ENCODE measurements around the gene IP6K3. TPM values are rescaled to one million over a fixed set of nuclear protein-coding genes. Genes with fewer than 3 reads are reported as not detected.

The IP6K3 gene
- total RNA-seq, 1 donor = 6.0 TPM

- TF ChIP-seq, protein P1, sequence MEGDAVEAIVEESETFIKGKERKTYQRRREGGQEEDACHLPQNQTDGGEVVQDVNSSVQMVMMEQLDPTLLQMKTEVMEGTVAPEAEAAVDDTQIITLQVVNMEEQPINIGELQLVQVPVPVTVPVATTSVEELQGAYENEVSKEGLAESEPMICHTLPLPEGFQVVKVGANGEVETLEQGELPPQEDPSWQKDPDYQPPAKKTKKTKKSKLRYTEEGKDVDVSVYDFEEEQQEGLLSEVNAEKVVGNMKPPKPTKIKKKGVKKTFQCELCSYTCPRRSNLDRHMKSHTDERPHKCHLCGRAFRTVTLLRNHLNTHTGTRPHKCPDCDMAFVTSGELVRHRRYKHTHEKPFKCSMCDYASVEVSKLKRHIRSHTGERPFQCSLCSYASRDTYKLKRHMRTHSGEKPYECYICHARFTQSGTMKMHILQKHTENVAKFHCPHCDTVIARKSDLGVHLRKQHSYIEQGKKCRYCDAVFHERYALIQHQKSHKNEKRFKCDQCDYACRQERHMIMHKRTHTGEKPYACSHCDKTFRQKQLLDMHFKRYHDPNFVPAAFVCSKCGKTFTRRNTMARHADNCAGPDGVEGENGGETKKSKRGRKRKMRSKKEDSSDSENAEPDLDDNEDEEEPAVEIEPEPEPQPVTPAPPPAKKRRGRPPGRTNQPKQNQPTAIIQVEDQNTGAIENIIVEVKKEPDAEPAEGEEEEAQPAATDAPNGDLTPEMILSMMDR (IDR thresholded peaks at IDR 0.05; ENCODE audit: insufficient read depth, low read depth, low read length) = no peak
- H3K4me3 ChIP-seq (ENCODE audit: low read depth, low read length) = no peak overlapping the region
- DNase-seq (ENCODE audit: low read depth) = no peak
These were observed 38.0 kb downstream of the IP6K3 start for GRCh38 chr6:33708516-33709204.

- TF ChIP-seq, protein P1 (IDR thresholded peaks at IDR 0.05; ENCODE audit: insufficient read depth, low read depth, low read length) = no peak
- H3K4me3 ChIP-seq (ENCODE audit: low read depth, low read length) = no peak overlapping the region
- no peak for DNase-seq (ENCODE audit: low read depth)
These were observed 38.9 kb downstream of the IP6K3 start for GRCh38 chr6:33707771-33708170.

GRCh38 chr6:33705955-33706725 lies 40.6 kb downstream of the IP6K3 start:
- TF ChIP-seq, protein P1 (IDR thresholded peaks at IDR 0.05; ENCODE audit: insufficient read depth, low read depth, low read length) = no peak
- DNase-seq (ENCODE audit: low read depth) = no peak

GRCh38 chr6:33705268-33705885 lies 41.3 kb downstream of the IP6K3 start:
- DNase-seq (ENCODE audit: low read depth) = peak; percentile 19
- H3K4me3 ChIP-seq (ENCODE audit: low read depth, low read length) = no peak overlapping the region
- TF ChIP-seq, protein P1 (IDR thresholded peaks at IDR 0.05; ENCODE audit: insufficient read depth, low read depth, low read length) = no peak

More at GRCh38 chr6:33705955-33706725, 40.6 kb downstream of the IP6K3 start:
- no peak overlapping the region for H3K4me3 ChIP-seq (ENCODE audit: low read depth, low read length)

DNA sequence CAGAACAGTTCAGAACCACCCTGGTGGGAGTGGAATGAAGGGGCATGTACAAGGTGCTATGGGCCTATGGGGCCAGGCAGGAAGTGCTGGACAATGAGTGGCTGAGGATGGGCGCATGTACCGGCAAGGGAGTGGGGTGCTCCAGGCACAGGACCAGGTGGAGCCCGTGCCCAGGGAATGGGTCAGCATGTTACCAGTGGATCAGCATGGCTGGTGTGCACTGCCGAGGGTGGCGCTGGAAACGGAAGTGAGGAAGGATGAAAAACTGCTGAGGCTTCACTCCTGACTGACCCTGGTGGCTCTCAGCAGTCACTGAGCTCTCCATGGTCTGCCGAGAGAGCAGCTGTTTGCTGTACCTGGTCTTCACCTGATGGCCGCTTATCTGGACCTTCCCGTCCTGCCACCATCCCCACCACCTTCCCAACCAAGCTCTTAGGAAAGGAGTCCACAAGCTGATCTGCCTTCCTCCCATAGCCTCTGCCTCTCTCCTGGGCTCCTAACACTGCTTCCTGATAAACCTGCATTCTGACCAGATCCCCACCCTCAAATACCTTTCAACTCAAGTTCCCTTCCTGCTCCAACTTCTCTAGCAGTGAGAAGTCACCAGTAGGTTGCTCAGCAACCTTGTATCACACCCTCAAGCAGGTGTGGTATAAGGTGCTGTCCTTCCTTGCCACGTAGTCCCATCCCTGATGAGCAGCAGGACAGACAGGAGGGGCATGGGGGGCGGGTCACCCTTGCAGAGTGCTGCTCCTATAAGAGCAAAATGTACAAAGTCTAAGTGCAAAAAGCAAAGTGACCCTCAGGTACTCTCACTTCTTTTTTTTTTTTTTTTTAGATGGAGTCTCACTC lies 42.3 kb downstream of the IP6K3 start:
- no peak for DNase-seq (ENCODE audit: low read depth)
- TF ChIP-seq, protein P1 (IDR thresholded peaks at IDR 0.05; ENCODE audit: insufficient read depth, low read depth, low read length) = no peak

DNA sequence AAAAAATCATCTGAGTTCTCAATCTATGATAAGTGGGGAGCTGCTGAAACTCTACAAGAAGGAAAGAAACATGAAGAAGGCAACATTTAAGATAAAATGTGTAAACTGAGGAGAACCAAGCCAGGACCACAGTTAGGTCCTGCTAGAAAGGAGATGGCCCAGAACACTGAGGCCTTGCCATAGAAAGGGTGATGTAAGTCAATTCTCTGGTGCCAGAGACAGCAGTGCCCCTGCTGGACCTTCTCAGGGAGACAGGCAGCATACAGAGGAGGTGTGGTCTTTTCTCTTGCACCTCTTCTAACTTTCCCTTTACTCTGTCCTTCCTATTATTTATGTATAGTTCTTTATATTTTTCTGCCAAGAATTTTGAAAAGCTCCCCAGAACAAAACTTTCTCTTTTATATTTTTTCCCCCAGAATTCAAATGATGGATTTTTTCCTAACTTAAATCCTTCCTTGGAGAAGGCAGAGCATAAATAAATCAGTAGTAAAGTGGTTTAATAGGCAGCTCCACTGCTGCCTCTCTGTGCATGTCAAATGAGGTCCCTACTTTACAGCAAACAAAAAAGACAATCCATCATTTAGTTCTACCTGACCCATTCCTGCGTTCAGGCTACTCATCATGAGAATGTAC lies 44.2 kb downstream of the IP6K3 start:
- no peak overlapping the region for H3K4me3 ChIP-seq (ENCODE audit: low read depth, low read length)
- peak; percentile 53 for DNase-seq (ENCODE audit: low read depth)

More for the DNA sequence above, 42.3 kb downstream of the IP6K3 start:
- H3K4me3 ChIP-seq (ENCODE audit: low read depth, low read length) = no peak overlapping the region

More for the DNA sequence above, 44.2 kb downstream of the IP6K3 start:
- TF ChIP-seq, protein P1 (IDR thresholded peaks at IDR 0.05; ENCODE audit: insufficient read depth, low read depth, low read length) = peak; percentile 53

Measured in fibroblast of villous mesenchyme (primary cell).